HG03469 (cell line): Measurements from ENCODE around the gene CBLB.

Source experiments
- ATAC-seq: cut with Tn5 transposase; IDR thresholded peaks from one replicate; pipeline ENCODE4 v1.9.1; 2021; ENCODE audit warnings: mild to moderate bottlenecking, moderate library complexity, moderate number of reproducible peaks; ENCODE audit not compliant: unreplicated experiment

Gene CBLB

DNA sequence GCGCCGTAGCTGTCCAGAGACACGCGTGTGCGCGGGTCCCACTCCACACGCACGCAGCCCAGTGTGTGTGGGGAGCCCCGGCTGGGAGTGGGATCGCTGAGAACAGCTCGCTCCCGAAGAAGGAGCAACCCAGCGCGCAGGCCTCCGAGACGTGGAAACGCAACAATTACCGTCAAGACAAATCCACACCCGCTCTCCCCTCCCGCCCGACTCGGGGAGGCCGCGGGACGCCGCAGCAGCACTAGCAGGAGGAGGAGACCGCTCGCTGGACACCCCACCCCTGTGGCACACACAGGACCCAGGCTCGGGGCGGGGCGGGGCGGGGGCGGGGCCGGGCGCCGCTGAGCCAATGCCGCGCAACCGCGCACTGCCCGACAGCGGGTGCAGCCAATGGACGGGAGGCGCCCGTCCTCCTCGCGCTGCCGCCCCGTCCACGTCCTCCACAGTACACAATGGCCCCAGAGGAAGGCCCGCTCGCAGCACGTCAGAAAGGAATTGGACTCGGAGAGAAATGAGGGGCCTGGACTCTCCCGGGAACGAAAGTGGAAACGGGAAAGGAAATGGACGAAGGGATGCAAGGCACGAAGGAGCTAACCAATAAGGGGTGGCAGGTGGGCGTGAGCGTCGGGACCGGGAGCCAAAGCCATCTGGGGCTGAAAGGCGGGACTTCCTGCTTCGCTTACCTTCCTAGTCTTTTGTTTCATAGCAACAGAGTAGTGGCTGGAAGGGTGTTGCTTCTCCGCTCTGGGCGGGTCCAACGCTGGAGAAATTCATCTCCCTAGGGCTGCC lies at the start of gene CBLB:
CBLB (minus strand) TSS at position 271 of the 789 bp plus-strand sequence. CDS start 1,435 bp downstream, outside the sequence.
- peak; percentile 61 for ATAC-seq

DNA sequence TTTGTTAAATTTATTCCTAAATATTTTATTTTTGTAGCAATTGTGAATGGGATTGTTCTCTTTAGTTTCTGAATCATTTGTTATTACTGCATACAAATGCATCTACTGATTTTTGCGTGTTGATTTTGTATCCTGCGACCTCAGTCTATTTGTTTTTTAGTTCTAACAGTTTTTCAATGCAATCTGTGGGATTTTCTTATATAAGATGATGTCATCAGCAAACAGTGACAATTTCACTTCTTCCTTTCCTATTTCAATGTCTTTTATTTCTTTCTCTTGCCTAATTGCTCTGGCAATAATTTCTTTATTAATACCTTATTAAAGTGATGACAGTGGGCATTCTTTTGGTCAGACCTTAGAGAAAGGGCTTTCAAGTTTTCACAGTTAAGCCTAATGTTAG lies 48.0 kb upstream of the CBLB start:
- ATAC-seq: no peak

DNA sequence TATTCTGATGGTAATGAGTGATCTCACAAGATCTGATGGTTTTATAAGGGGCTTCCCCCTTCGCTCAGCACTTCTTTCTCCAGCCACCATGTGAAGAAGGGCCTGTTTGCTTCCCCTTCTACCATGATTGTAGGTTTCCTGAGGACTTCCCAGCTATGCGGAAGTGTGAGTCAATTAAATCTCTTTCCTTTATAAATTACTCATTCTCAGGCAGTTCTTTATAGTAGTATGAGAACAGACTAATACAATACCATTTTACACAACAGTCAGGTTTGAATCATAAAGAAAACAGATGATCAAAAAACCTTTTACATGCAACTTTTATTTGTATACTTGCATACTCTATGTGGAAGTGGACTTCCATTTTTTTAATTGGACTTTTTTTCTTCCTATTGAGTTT lies 46.7 kb upstream of the CBLB start:
- no peak for ATAC-seq

DNA sequence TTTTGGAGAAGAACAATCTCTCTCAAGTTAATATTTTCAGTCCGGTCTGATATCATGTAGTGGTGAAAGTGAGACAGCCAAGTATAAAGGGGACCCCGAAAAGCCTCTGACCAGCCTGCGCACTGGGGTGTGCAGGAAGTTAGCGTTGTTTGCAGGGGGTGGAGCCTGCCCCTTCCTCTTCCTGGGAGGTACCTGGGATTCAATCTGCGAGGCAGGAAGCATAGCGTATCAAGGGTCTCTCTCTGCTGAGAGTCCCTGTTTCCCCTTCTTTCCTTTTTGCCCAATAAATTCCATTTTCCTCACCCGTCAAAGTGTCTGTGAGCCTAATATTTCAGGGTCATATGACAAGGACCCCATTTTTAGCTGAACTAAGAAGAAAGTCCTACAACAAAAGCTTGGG lies 44.8 kb upstream of the CBLB start:
- no peak for ATAC-seq

DNA sequence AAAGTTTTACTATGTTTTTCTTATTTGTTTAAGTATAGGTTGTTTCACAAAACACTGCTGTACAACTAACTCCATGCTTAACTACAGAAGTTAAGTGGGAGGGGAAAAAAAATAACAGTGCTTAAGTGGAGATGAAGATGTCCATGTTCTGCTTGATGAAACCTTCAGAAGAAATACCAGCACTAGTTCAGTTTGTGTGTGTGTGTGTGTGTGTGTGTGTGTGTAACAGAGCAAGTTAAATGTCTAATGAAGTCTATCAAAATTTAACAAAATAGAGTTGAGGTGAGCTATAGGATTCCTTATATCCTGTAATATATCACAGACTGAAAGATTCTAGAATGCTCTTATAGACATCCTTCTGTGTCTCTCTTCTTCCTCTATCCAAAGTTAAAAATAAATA lies 44.1 kb upstream of the CBLB start:
- no peak for ATAC-seq

- ATAC-seq: no peak
Observed at GRCh38 chr3:105911496-105911895, 42.7 kb upstream of the CBLB start.

GRCh38 chr3:105907777-105908176 lies 39.0 kb upstream of the CBLB start:
- peak; percentile 67 for ATAC-seq

GRCh38 chr3:105906836-105907235 lies 38.0 kb upstream of the CBLB start:
- no peak for ATAC-seq

DNA sequence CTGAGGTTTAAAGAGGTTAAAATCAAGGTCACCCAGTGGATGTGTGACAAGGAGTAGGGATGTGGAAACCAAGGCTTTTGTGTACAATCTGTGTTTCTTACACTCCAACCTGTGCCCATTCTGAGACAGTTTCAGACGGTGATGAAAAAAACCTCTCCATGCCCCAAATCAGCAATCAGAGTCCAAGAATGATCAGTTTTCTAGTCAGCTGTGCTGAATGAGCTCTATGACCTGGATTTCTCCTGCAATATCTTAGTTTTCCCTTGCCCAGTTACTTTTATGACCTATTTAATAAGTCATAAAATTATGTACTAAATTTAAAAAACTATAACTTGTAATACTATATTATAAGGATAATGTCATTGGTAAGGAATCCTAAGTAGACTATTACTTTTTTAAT lies 37.5 kb upstream of the CBLB start:
- no peak for ATAC-seq

DNA sequence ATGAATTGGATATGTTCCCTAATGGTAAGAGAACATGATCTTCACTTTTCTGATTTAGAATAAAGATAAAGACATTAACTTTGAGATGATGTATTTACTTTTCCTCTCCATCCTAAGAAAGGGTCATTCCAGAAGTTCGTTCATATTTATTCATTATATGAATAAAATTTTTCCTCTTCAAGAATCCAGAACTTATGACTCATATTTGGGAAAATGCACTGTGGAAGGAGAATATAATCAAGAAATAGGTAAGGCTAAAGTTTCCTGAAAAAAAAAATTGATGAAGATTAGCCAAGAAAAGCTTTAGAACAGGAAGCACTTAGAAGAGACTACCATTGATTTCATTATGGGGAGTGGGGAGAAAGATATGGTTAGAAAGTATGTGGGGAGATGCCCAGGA lies 36.5 kb upstream of the CBLB start:
- ATAC-seq: no peak

DNA sequence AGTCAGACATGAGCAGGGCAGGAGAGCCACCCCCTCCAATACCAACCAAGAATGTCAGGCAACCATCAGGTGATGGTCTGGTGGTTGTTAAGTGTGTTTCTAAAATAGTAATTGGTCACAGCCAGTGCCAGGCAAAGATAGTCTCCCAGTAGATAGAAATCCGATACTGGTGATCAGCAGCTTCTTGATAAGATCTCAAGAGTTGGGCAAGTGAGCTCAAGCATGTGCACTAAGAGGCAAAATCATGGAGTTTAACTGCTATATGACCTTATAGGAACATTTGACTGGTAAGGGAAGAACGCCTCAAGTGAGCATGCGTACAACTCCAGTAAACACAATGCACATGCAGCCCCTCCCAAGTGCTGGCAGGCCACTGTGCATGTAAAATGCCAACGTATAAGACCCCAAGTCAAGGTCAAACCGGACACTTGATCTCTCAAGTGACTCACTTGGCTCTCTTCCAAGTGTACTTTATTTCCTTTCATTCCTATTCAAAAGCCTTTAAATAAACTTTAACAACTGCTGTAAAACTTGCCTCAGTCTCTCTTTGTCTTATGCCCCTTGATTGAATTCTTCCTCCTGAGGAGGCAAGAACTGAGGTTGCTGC lies 36.0 kb upstream of the CBLB start:
- no peak for ATAC-seq

- no peak for ATAC-seq
Observed at GRCh38 chr3:105904251-105904650, 35.4 kb upstream of the CBLB start.

- ATAC-seq: no peak
Observed at GRCh38 chr3:105899516-105899915, 30.7 kb upstream of the CBLB start.

- ATAC-seq: no peak
Observed at GRCh38 chr3:105891101-105891500, 22.3 kb upstream of the CBLB start.

DNA sequence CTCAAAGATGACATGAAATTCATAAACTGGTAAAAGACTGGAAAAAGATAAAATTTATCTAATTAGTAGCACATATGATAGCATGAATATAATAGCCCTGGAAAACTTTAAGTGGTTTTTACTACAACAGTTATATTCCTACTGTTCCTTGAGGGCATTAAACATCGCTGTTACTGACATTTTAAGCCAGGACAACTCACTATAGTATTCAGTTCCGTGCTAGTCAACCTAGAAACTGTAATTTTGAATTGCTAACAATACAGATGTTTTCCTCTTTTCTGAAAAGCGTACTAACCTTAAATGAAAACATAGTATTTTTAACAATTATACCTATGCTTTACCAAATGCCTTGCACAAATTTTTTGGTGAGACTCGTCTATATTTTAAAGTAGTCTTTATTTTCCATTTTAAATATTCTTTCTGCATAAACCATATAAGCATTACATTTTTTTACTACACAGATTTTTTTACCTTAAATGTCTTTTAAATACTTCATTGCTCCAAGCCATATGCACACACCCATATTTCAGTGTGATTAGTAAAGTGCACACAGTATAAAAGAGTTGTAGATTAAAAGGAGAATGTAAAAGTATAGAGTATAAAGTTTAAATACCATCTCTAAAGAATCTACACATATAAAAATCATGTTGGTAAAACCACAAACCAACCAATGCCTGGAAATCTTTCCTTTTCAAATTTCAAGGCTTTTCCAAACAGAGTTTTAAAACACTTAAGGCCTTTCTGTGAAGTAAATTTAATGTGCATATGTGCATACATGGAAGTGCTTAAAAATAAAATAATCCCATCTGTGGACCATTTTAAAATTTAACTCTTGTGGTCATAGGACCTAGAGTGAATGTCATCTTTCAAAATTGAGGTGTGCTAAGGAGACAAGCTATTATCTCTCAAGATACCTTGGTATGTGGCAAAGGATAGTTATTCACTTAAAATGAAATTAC lies 20.1 kb upstream of the CBLB start:
- ATAC-seq: no peak

- ATAC-seq: no peak
Observed at GRCh38 chr3:105885256-105885655, 16.4 kb upstream of the CBLB start.

DNA sequence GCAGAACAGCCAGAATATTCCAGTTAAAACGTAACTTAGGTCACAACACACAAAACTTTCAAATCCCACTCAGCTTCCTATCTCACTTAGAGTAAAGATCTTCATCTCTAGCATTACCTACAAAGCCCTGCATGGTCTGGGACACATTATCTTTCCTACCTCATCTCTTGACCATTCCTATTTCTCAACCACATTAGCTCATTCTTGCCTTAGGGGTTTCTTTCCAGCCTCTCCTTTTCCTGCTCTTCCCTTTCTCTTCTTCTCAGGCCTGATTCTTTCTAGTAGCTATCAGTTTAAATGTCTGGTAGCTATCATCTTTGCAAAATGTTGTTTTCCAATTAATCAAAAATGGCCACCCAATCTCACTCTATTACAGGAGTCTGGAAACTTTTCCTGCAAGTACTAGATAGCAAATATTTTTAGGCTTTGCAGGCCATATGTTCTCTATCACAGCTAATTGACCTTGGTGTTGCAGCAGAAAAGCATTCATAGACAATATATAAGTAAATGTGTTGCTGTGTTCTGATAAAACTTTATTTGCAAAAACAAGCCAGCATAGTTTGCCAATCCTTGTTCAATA lies 15.1 kb upstream of the CBLB start:
- ATAC-seq: no peak

GRCh38 chr3:105880681-105881290 lies 12.0 kb upstream of the CBLB start:
- no peak for ATAC-seq

- no peak for ATAC-seq
Observed at GRCh38 chr3:105878061-105878460, 9.2 kb upstream of the CBLB start.

DNA sequence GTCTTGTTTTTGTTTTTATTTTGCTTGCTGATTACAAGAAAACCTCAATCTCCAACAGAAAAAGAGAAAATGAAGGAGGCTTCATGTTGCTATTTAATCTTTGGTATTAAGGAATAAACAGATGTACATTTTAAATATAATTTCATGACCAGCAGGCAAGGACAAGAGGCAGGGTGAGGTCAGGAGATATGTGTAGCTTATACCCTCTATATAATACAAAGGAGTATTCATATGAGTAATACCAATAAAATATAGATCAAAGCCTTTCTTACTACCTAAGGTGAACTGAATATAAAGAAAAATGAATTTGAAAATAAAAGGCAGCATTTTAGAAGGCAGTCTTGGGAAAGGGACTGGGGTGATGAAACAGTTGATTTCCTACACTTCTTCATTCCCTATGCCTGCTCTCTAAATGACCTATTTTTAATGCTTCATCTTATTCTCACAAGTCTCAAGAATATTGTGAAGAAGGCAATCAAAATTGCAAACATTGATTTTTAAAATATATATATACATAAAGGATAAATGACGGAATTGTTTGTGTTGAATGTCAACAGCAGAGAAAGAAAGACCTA lies 8.6 kb upstream of the CBLB start:
- ATAC-seq: no peak
